Neural progenitor cell (in vitro differentiated cells): ENCODE data around the gene PLXNC1. TPM values are rescaled to one million over a fixed set of nuclear protein-coding genes. Genes with fewer than 3 reads are reported as not detected.

Experiments
- DNase-seq: peaks from one replicate; pipeline ENCODE4 v3.0.0-alpha.2; 2016; ENCODE audit warnings: low spot score
- H2AFZ ChIP-seq: fragments of 200-600 bp; sonication (generic); replicated peaks from 2 replicates; pipeline ENCODE4 v1.6.1; 2016; ENCODE audit warnings: antibody characterized with exemption
- H3F3A ChIP-seq: fragments of 200-600 bp; sonication (generic); 2 replicates; pipeline ENCODE4 v1.6.1; 2016; ENCODE audit warnings: antibody characterized with exemption, low read depth
- H3K27ac ChIP-seq: fragments of 200-600 bp; sonication (generic); 2 replicates; pipeline ENCODE4 v1.5.1; 2016; ENCODE audit warnings: mild to moderate bottlenecking
- H3K27me3 ChIP-seq: fragments of 200-600 bp; sonication (generic); 2 replicates; pipeline ENCODE4 v1.6.1; 2016; ENCODE audit warnings: mild to moderate bottlenecking, moderate library complexity
- H3K36me3 ChIP-seq: fragments of 200-600 bp; sonication (generic); 2 replicates; pipeline ENCODE4 v1.5.1; 2016
- H3K4me1 ChIP-seq: fragments of 200-600 bp; sonication (generic); 2 replicates; pipeline ENCODE4 v1.6.1; 2016; ENCODE audit warnings: mixed run types
- H3K4me2 ChIP-seq: fragments of 200-600 bp; sonication (generic); 2 replicates; pipeline ENCODE4 v1.6.1; 2016
- H3K4me3 ChIP-seq: fragments of 200-600 bp; sonication (generic); 2 replicates; pipeline ENCODE4 v1.5.1; 2016
- H3K79me2 ChIP-seq: fragments of 200-600 bp; sonication (generic); 2 replicates; pipeline ENCODE4 v1.6.1; 2016; ENCODE audit warnings: low read depth
- H3K9ac ChIP-seq: fragments of 200-600 bp; sonication (generic); 2 replicates; pipeline ENCODE4 v1.6.1; 2016
- H3K9me3 ChIP-seq: fragments of 200-600 bp; sonication (generic); 2 replicates; pipeline ENCODE4 v1.5.1; 2016; ENCODE audit warnings: low read depth
- H4K20me1 ChIP-seq: fragments of 200-600 bp; sonication (generic); 2 replicates; pipeline ENCODE4 v1.6.1; 2016; ENCODE audit warnings: low read depth
- H3K27ac Mint-ChIP-seq: 3 replicates; pipeline ENCODE4 v1.8.0; 2021; ENCODE audit warnings: mixed read lengths
- H3K27me3 Mint-ChIP-seq: 2 replicates; pipeline ENCODE4 v1.8.0; 2022; ENCODE audit warnings: low read depth, mild to moderate bottlenecking, inconsistent platforms, moderate library complexity, mixed read lengths; ENCODE audit not compliant: insufficient read depth
- H3K36me3 Mint-ChIP-seq: 3 replicates; pipeline ENCODE4 v1.8.0; 2021; ENCODE audit warnings: mixed read lengths
- H3K4me1 Mint-ChIP-seq: 3 replicates; pipeline ENCODE4 v1.8.0; 2021; ENCODE audit warnings: mixed read lengths
- H3K4me3 Mint-ChIP-seq: 3 replicates; pipeline ENCODE4 v1.8.0; 2021; ENCODE audit warnings: mild to moderate bottlenecking, moderate library complexity, mixed read lengths
- H3K9me3 Mint-ChIP-seq: 3 replicates; pipeline ENCODE4 v1.8.0; 2020; ENCODE audit warnings: mixed read lengths
- EZH2 ChIP-seq: fragments of 200-600 bp; sonication (generic); IDR thresholded peaks from 2 replicates; pipeline ENCODE4 v1.6.1; 2017; ENCODE audit warnings: antibody characterized with exemption, mild to moderate bottlenecking, moderate library complexity
- EZH2phosphoT487 ChIP-seq: fragments of 200-600 bp; sonication (generic); IDR thresholded peaks from 2 replicates; pipeline ENCODE4 v1.6.1; 2017; ENCODE audit warnings: antibody characterized with exemption
- total RNA-seq: library from RNA; depleted of rRNA; stranded (reverse); fragments of >200 nt; gene quantifications from 2 replicates; pipeline ENCODE4 v1.2.3, GENCODE V29; 2015; ENCODE audit warnings: low replicate concordance
- TF ChIP-seq, protein P1 (sequence below): fragments of 200-600 bp; sonication (generic); IDR thresholded peaks from 2 replicates; pipeline ENCODE4 v1.5.1; 2017; ENCODE audit warnings: antibody characterized with exemption, mild to moderate bottlenecking

The PLXNC1 gene
- total RNA-seq, 1 donor from 2014 or later = 16.7 TPM

DNA sequence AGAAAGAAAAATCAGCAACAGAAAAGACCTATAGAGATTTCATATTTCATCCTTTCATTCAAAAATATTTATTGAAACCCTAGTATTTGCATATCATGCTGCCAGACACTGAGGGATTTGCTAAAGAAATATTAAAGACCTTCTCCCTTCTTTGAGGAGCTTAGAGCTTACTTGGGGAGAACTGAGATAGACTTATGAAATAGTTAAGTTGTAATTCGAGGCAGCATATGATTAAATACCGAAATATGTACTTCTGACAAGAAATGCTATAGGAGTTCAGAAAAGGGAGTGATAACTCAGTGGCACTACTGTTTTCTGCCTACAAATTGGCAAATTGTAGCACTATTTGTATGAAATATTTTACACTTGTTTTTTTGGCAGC lies 59.1 kb downstream of the PLXNC1 start:
- no peak for TF ChIP-seq EZH2
- TF ChIP-seq EZH2phosphoT487 = no peak
- TF ChIP-seq, protein P1, sequence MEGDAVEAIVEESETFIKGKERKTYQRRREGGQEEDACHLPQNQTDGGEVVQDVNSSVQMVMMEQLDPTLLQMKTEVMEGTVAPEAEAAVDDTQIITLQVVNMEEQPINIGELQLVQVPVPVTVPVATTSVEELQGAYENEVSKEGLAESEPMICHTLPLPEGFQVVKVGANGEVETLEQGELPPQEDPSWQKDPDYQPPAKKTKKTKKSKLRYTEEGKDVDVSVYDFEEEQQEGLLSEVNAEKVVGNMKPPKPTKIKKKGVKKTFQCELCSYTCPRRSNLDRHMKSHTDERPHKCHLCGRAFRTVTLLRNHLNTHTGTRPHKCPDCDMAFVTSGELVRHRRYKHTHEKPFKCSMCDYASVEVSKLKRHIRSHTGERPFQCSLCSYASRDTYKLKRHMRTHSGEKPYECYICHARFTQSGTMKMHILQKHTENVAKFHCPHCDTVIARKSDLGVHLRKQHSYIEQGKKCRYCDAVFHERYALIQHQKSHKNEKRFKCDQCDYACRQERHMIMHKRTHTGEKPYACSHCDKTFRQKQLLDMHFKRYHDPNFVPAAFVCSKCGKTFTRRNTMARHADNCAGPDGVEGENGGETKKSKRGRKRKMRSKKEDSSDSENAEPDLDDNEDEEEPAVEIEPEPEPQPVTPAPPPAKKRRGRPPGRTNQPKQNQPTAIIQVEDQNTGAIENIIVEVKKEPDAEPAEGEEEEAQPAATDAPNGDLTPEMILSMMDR = no peak
- Histone ChIP-seq H3K27me3 (no peaks in the 10 kb centered on the region), H3K4me2 (no peak overlapping the region), H3F3A (no peaks in the 10 kb centered on the region), H3K9me3 (no peaks in the 10 kb centered on the region), H3K9ac (no peak overlapping the region), H3K27ac (no peak overlapping the region), H3K4me3 (no peak overlapping the region), H4K20me1 (no peaks in the 10 kb centered on the region), H3K79me2 (no peaks in the 10 kb centered on the region), H3K4me1 (no peaks in the 10 kb centered on the region), H3K36me3 (no peaks in the 10 kb centered on the region), H2AFZ (no peak overlapping the region)
- H3K4me3 Mint-ChIP-seq = no peak overlapping the region
- peaks cover 13% of the 10 kb centered on the region for H3K4me1 Mint-ChIP-seq
- peaks cover 4% of the 10 kb centered on the region for H3K9me3 Mint-ChIP-seq
- peaks cover 4% of the 10 kb centered on the region for H3K27me3 Mint-ChIP-seq
- H3K36me3 Mint-ChIP-seq = peaks cover 12% of the 10 kb centered on the region
- no peak for DNase-seq
- H3K27ac Mint-ChIP-seq = no peak overlapping the region

DNA sequence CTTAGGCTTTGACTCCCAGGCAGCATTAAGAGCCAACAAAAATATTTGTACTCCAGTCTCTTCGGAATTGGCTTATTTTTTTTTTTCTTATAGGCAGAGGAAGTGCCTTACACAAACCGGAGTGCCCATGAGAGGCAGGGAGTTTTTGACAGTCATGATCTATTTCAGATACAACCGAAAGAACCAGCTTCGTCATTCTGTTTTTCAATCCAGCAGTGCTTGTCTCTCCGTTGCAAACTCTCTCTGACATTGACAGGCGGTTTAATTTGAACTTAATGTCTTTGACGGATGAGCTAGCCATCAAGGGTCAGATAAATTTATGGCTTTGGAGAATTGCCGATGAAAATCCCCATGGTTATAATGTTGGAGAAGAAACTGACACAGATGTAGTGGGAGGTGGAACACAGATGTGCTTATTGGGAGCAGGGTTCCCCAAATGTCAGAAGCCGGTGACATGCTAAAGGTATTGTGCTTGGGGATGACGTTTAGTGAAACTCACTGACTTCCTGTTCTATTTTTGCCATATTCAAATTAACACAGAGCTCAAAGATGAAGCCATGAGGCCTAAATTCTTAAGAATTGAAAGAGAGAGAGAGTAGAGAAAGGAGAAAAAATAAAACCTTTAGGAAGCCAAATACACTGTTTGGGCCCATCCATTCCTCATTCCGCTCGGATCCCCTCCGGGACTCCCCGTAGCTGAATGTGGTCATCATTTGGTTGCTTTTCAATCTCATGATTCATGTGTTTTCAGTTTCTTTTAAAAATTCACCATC lies 59.7 kb downstream of the PLXNC1 start:
- peaks cover 5% of the 10 kb centered on the region for H3K27me3 Mint-ChIP-seq
- H3K4me1 Mint-ChIP-seq = peaks cover 10% of the 10 kb centered on the region
- Histone ChIP-seq H3K9ac (no peak overlapping the region), H3K27ac (no peak overlapping the region), H2AFZ (no peak overlapping the region), H3F3A (no peaks in the 10 kb centered on the region), H3K4me3 (no peak overlapping the region), H3K79me2 (no peaks in the 10 kb centered on the region), H3K4me2 (no peak overlapping the region), H4K20me1 (no peaks in the 10 kb centered on the region), H3K27me3 (no peaks in the 10 kb centered on the region), H3K36me3 (no peaks in the 10 kb centered on the region), H3K4me1 (no peaks in the 10 kb centered on the region), H3K9me3 (no peaks in the 10 kb centered on the region)
- DNase-seq = no peak
- no peak overlapping the region for H3K4me3 Mint-ChIP-seq
- no peak overlapping the region for H3K27ac Mint-ChIP-seq
- no peak for TF ChIP-seq EZH2phosphoT487
- TF ChIP-seq, protein P1 = no peak
- TF ChIP-seq EZH2 = no peak
- H3K36me3 Mint-ChIP-seq = peaks cover 9% of the 10 kb centered on the region
- peaks cover 2% of the 10 kb centered on the region for H3K9me3 Mint-ChIP-seq

DNA sequence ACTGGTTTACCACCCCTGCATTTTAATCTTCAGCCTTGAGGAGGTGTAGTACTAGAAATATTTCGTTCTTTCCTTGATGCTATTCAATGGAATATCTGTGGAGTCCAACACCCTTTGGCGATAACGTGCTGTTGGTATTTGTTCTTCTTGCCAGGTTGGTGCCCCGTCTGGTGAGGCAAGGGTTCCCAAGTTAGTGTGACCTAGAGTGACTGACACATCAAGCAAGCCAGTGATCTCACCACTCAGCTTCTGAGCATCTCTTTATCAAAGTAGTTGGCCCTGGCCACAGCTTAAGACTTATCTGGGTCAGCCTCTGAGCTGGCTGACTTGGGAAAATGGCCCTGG lies 60.2 kb downstream of the PLXNC1 start:
- Mint-ChIP-seq H3K27me3 (peaks cover 5% of the 10 kb centered on the region), H3K4me1 (peaks cover 10% of the 10 kb centered on the region), H3K36me3 (peaks cover 9% of the 10 kb centered on the region), H3K27ac (no peak overlapping the region), H3K9me3 (peaks cover 2% of the 10 kb centered on the region), H3K4me3 (no peak overlapping the region)
- Histone ChIP-seq H3K27me3 (no peaks in the 10 kb centered on the region), H3K79me2 (no peaks in the 10 kb centered on the region), H3K27ac (no peak overlapping the region), H4K20me1 (no peaks in the 10 kb centered on the region), H3F3A (no peaks in the 10 kb centered on the region), H3K9ac (no peak overlapping the region), H3K36me3 (no peaks in the 10 kb centered on the region), H2AFZ (no peak overlapping the region), H3K4me3 (no peak overlapping the region), H3K9me3 (no peaks in the 10 kb centered on the region), H3K4me2 (no peak overlapping the region), H3K4me1 (no peaks in the 10 kb centered on the region)
- no peak for DNase-seq
- TF ChIP-seq, protein P1 = no peak
- TF ChIP-seq EZH2phosphoT487 (no peak), EZH2 (no peak)
